GM23338 (cell line): ENCODE data around the gene TEX29. TPM values are rescaled to one million over a fixed set of nuclear protein-coding genes. Genes with fewer than 3 reads are reported as not detected.

ENCODE experiments used
- ATAC-seq: fragments of 200-7000 bp; cut with Tn5 transposase; 3 replicates; pipeline ENCODE4 v1.9.1; 2020
- DNase-seq: peaks from one replicate; pipeline ENCODE4 v3.0.0-alpha.2; 2015; ENCODE audit warnings: low spot score
- H2AFZ ChIP-seq: fragments of 200-600 bp; sonication (generic); 2 replicates; pipeline ENCODE4 v1.8.0; 2016; ENCODE audit warnings: antibody characterized with exemption, mild to moderate bottlenecking, moderate library complexity
- H3F3A ChIP-seq: fragments of 200-600 bp; sonication (generic); replicated peaks from 2 replicates; pipeline ENCODE4 v1.8.0; 2017; ENCODE audit warnings: antibody characterized with exemption, mixed run types, low read depth
- H3K27ac ChIP-seq: fragments of 200-600 bp; sonication (generic); 2 replicates; pipeline ENCODE4 v1.6.1; 2016; ENCODE audit warnings: low read depth
- H3K27me3 ChIP-seq: fragments of 200-600 bp; sonication (generic); 2 replicates; pipeline ENCODE4 v1.8.0; 2016; ENCODE audit warnings: mild to moderate bottlenecking, mixed run types, moderate library complexity; ENCODE audit not compliant: insufficient read depth
- H3K36me3 ChIP-seq: fragments of 200-600 bp; sonication (generic); 2 replicates; pipeline ENCODE4 v1.8.0; 2016; ENCODE audit warnings: mild to moderate bottlenecking; ENCODE audit not compliant: insufficient read depth
- H3K4me1 ChIP-seq: fragments of 200-600 bp; sonication (generic); 2 replicates; pipeline ENCODE4 v1.8.0; 2016; ENCODE audit warnings: mild to moderate bottlenecking, moderate library complexity; ENCODE audit not compliant: insufficient read depth
- H3K4me2 ChIP-seq: fragments of 200-600 bp; sonication (generic); 2 replicates; pipeline ENCODE4 v1.7.1; 2017; ENCODE audit warnings: mixed run types
- H3K4me3 ChIP-seq: fragments of 200-600 bp; sonication (generic); 2 replicates; pipeline ENCODE4 v1.6.1; 2016; ENCODE audit warnings: mixed run types
- H3K79me2 ChIP-seq: fragments of 200-600 bp; sonication (generic); replicated peaks from 2 replicates; pipeline ENCODE4 v1.8.0; 2017; ENCODE audit warnings: mild to moderate bottlenecking; ENCODE audit not compliant: insufficient read depth
- H3K9me2 ChIP-seq: fragments of 200-600 bp; sonication (generic); 2 replicates; pipeline ENCODE4 v1.8.0; 2017; ENCODE audit not compliant: insufficient read depth
- H4K20me1 ChIP-seq: fragments of 200-600 bp; sonication (generic); replicated peaks from 2 replicates; pipeline ENCODE4 v1.8.0; 2017; ENCODE audit warnings: mild to moderate bottlenecking; ENCODE audit not compliant: insufficient read depth
- H3K27ac Mint-ChIP-seq: 2 replicates; pipeline ENCODE4 v1.8.0; 2020; ENCODE audit warnings: inconsistent platforms, mild to moderate bottlenecking, moderate library complexity, mixed read lengths
- H3K27me3 Mint-ChIP-seq: 3 replicates; pipeline ENCODE4 v1.8.0; 2022; ENCODE audit warnings: low read depth, mild to moderate bottlenecking, moderate library complexity, mixed read lengths, inconsistent platforms; ENCODE audit not compliant: insufficient read depth, poor library complexity
- H3K36me3 Mint-ChIP-seq: 3 replicates; pipeline ENCODE4 v1.8.0; 2021; ENCODE audit warnings: low read depth, mild to moderate bottlenecking, inconsistent platforms, moderate library complexity, mixed read lengths
- H3K4me1 Mint-ChIP-seq: 3 replicates; pipeline ENCODE4 v1.8.0; 2020; ENCODE audit warnings: mild to moderate bottlenecking, inconsistent platforms, mixed read lengths
- H3K4me3 Mint-ChIP-seq: 3 replicates; pipeline ENCODE4 v1.8.0; 2021; ENCODE audit warnings: moderate library complexity, mild to moderate bottlenecking, inconsistent platforms, mixed read lengths
- H3K9me3 Mint-ChIP-seq: 3 replicates; pipeline ENCODE4 v1.8.0; 2020; ENCODE audit warnings: moderate library complexity, mild to moderate bottlenecking, inconsistent platforms, mixed read lengths
- CREB1 ChIP-seq: fragments of 250-450 bp; sonication (Bioruptor Pico); IDR thresholded peaks from 2 replicates; pipeline ENCODE4 v1.5.0; 2020; ENCODE audit warnings: low read depth, mild to moderate bottlenecking, moderate library complexity
- ETS1 ChIP-seq: IDR thresholded peaks from 2 replicates; pipeline ENCODE4 v1.6.1; 2016; ENCODE audit warnings: antibody characterized with exemption
- EZH2phosphoT487 ChIP-seq: fragments of 200-600 bp; sonication (generic); IDR thresholded peaks from one replicate; pipeline ENCODE4 v1.8.1; 2018; ENCODE audit warnings: antibody characterized with exemption; ENCODE audit not compliant: unreplicated experiment
- JUNB ChIP-seq: IDR thresholded peaks from one replicate; pipeline ENCODE4 v1.6.1; 2016; ENCODE audit warnings: antibody characterized with exemption; ENCODE audit not compliant: unreplicated experiment
- POLR2AphosphoS5 ChIP-seq: IDR thresholded peaks from 2 replicates; pipeline ENCODE4 v1.6.1; 2016; ENCODE audit warnings: antibody characterized with exemption, low read depth
- REST ChIP-seq: IDR thresholded peaks from one replicate; pipeline ENCODE4 v1.6.1; 2018; ENCODE audit warnings: antibody characterized with exemption; ENCODE audit not compliant: unreplicated experiment
- STAT1 ChIP-seq: IDR thresholded peaks from one replicate; pipeline ENCODE4 v1.6.1; 2016; ENCODE audit warnings: antibody characterized with exemption; ENCODE audit not compliant: unreplicated experiment
- ZNF462 ChIP-seq: fragments of 250-450 bp; sonication (Bioruptor Pico); IDR thresholded peaks from 2 replicates; pipeline ENCODE4 v1.5.0; 2020; ENCODE audit warnings: mild to moderate bottlenecking, moderate library complexity
- polyA plus RNA-seq: library from polyadenylated mRNA; unstranded; fragments of >200 nt; fragmentation: Nextera tagmentation; extraction: Ambion mirVana; gene quantifications from 2 replicates; pipeline ENCODE4 v1.2.1, GENCODE V29; 2016
- total RNA-seq: library from RNA; depleted of rRNA; stranded (reverse); fragments of >200 nt; shearing (Covaris generic); gene quantifications from 2 replicates; pipeline ENCODE4 v1.2.3, GENCODE V29; 2014

Gene TEX29
- total and polyA plus RNA-seq, 2 experiments from 2014 or later = 0.31 TPM; not detected in 1

- TF ChIP-seq ZNF462 (CRISPR knock-in tag) (no peak), POLR2AphosphoS5 (no peak)
Measured at GRCh38 chr13:111272117-111272516, 48.3 kb upstream of the TEX29 start (continued).

GRCh38 chr13:111275382-111275781, 45.1 kb upstream of the TEX29 start:
- no peaks in the 10 kb centered on the region for H3K4me1 ChIP-seq
- H2AFZ ChIP-seq = no peak overlapping the region
- no peak overlapping the region for H3K4me2 ChIP-seq
- no peak for DNase-seq
- no peak overlapping the region for H3K4me3 ChIP-seq
- no peaks in the 10 kb centered on the region for H3K4me1 Mint-ChIP-seq
- H3K27me3 Mint-ChIP-seq = no peaks in the 10 kb centered on the region
- H3K27me3 ChIP-seq = no peaks in the 10 kb centered on the region
- peaks cover 31% of the 10 kb centered on the region for H3K36me3 Mint-ChIP-seq
- no peaks in the 10 kb centered on the region for H4K20me1 ChIP-seq
- no peak overlapping the region for H3K27ac ChIP-seq
- ATAC-seq = no peak
- H3K9me2 ChIP-seq = no peaks in the 10 kb centered on the region
- H3K4me3 Mint-ChIP-seq = no peak overlapping the region
- H3K79me2 ChIP-seq = peaks cover 7% of the 10 kb centered on the region
- no peaks in the 10 kb centered on the region for H3K9me3 Mint-ChIP-seq
- H3K27ac Mint-ChIP-seq = no peak overlapping the region
- no peaks in the 10 kb centered on the region for H3F3A ChIP-seq
- H3K36me3 ChIP-seq = peaks cover 18% of the 10 kb centered on the region
- TF ChIP-seq STAT1 (no peak), CREB1 (CRISPR knock-in tag) (no peak), EZH2phosphoT487 (no peak), ETS1 (no peak), REST (no peak), JUNB (no peak)
